Measurements from ENCODE around the gene MACROD1.

MACROD1 gene

DNA sequence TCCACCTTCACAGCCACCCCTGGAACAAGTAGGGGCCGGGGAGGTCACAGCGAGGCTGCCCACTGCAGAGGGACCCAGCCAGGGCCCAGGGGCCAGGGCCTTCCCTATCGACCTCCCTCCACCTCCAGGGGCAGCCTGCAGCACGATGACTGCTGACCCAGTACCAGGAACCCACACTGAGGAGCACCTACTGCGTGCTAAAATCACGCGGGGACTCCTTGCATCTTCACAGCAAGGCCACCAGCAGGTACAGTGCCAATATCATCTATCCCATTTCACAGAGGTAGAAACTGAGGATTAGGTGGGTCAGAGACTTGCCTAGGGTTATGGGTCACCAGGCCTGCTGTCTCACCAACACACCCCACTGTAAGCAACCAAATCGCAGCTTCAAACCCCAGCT is 14.6 kb downstream of the MACROD1 start:
- DNase-seq (ENCODE audit: low read depth) = no peak
- TF ChIP-seq POLR2A (IDR thresholded peaks at IDR 0.05; ENCODE audit: extremely low read depth, insufficient read length) = no peak
- TF ChIP-seq, protein P1, sequence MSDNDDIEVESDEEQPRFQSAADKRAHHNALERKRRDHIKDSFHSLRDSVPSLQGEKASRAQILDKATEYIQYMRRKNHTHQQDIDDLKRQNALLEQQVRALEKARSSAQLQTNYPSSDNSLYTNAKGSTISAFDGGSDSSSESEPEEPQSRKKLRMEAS (IDR thresholded peaks at IDR 0.05; ENCODE audit: low read depth, low read length) = no peak
- TF ChIP-seq MYC (IDR thresholded peaks at IDR 0.05; ENCODE audit: low read depth, low read length) = no peak
- TF ChIP-seq, protein P2, sequence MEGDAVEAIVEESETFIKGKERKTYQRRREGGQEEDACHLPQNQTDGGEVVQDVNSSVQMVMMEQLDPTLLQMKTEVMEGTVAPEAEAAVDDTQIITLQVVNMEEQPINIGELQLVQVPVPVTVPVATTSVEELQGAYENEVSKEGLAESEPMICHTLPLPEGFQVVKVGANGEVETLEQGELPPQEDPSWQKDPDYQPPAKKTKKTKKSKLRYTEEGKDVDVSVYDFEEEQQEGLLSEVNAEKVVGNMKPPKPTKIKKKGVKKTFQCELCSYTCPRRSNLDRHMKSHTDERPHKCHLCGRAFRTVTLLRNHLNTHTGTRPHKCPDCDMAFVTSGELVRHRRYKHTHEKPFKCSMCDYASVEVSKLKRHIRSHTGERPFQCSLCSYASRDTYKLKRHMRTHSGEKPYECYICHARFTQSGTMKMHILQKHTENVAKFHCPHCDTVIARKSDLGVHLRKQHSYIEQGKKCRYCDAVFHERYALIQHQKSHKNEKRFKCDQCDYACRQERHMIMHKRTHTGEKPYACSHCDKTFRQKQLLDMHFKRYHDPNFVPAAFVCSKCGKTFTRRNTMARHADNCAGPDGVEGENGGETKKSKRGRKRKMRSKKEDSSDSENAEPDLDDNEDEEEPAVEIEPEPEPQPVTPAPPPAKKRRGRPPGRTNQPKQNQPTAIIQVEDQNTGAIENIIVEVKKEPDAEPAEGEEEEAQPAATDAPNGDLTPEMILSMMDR (IDR thresholded peaks at IDR 0.05; ENCODE audit: low read depth, low read length) = no peak
- no peak overlapping the region for H3K4me3 ChIP-seq (ENCODE audit: low read depth, low read length)

DNA sequence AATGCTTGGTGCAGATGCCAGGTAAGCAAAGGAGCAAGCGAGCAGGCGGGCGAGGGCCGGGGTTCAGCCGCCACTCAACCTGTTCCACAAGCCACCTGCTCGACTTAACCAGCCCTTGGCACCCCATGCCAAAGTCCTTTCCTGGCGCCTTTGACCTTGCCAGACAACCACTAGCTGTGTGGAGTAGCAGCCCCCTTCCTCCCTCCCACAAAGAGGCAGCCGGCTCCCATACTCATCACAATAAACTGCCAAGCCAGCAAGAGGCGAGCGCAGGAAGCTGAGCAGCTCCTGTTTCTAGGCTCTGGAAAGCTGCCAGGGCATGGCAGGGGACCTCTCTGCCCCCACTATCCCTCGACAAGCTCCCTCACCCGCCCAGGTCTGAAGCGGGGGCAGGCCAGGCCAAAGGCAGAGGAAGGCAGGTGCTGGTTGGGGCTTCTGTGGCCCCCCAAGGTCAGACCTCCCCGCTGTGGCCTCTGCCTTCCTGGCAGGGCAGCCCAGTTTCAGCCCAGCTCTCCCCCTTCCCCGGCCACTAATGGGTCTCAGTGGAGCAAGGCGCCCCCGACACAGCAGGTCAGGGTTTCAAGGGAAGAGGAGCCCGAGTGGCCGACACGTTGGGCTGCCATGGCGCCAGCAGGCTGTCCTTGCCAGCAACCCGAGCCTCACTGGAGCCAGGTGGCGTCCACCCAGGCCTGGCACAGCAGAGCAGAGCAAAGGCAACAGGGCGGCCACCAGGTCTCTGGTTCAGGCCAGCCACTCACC is 15.3 kb downstream of the MACROD1 start:
- no peak for TF ChIP-seq MYC (IDR thresholded peaks at IDR 0.05; ENCODE audit: low read depth, low read length)
- TF ChIP-seq, protein P2 (IDR thresholded peaks at IDR 0.05; ENCODE audit: low read depth, low read length) = no peak
- TF ChIP-seq, protein P1 (IDR thresholded peaks at IDR 0.05; ENCODE audit: low read depth, low read length) = no peak
- TF ChIP-seq POLR2A (IDR thresholded peaks at IDR 0.05; ENCODE audit: extremely low read depth, insufficient read length) = no peak
- H3K4me3 ChIP-seq (ENCODE audit: low read depth, low read length) = no peak overlapping the region
- DNase-seq (ENCODE audit: low read depth) = no peak

DNA sequence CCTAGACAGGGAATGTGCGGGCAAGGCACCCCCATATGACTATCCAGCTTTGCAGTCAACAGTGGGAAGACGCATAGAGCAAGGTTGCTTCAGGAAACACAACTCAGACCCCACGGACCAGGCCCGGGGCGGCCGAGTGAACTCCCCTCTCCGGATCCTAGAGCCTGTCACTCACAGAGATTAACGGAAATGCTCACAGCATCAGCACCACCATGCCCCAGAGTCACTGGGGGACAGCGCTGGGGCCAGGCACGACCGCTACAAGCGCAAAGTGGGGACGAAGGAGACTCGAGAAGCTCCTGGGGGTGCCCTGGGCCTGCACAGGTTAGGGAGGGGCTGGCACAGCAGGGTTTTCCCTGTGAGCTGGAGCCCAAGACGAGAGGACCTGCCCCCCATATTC is 15.9 kb downstream of the MACROD1 start:
- DNase-seq (ENCODE audit: low read depth) = no peak
- no peak overlapping the region for H3K4me3 ChIP-seq (ENCODE audit: low read depth, low read length)
- TF ChIP-seq, protein P2 (IDR thresholded peaks at IDR 0.05; ENCODE audit: low read depth, low read length) = no peak
- TF ChIP-seq MYC (IDR thresholded peaks at IDR 0.05; ENCODE audit: low read depth, low read length) (no peak), POLR2A (IDR thresholded peaks at IDR 0.05; ENCODE audit: extremely low read depth, insufficient read length) (no peak)
- TF ChIP-seq, protein P1 (IDR thresholded peaks at IDR 0.05; ENCODE audit: low read depth, low read length) = no peak

DNA sequence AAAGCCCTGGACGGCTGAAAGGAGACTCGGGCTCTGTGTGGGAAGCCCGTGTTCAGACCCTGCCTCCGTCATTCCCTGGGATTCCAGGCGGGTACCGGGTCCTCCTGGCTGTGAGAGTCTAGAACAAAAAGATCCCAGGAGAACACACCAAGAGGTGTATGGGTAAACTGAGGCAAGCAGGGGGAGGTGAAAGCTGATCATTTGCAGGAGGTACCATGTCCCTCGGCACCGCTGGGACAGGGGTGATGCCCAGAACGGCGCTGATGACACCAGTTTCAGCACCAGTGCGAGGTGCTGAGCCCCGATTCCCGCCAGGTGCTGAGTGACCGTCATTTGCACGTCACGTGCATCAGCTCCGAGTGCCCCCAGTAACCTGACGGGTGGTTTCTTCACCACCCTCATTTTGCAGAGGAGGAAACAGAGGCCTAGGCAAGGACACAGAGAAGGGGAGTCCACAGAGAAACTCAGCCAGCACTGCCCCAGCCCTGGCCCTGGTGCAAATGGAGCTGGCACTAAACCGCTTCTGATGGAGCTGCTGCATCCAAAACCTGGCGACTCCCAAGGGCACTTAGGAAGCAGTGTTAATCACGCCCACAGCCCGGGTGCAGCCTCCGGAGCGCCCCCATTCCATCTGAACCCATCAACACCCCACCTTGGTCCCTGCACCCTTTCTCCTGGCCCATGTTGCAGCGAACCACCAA is 16.8 kb downstream of the MACROD1 start:
- no peak overlapping the region for H3K4me3 ChIP-seq (ENCODE audit: low read depth, low read length)
- TF ChIP-seq, protein P2 (IDR thresholded peaks at IDR 0.05; ENCODE audit: low read depth, low read length) = no peak
- TF ChIP-seq MYC (IDR thresholded peaks at IDR 0.05; ENCODE audit: low read depth, low read length) = no peak
- TF ChIP-seq, protein P1 (IDR thresholded peaks at IDR 0.05; ENCODE audit: low read depth, low read length) = no peak
- TF ChIP-seq POLR2A (IDR thresholded peaks at IDR 0.05; ENCODE audit: extremely low read depth, insufficient read length) = no peak

DNA sequence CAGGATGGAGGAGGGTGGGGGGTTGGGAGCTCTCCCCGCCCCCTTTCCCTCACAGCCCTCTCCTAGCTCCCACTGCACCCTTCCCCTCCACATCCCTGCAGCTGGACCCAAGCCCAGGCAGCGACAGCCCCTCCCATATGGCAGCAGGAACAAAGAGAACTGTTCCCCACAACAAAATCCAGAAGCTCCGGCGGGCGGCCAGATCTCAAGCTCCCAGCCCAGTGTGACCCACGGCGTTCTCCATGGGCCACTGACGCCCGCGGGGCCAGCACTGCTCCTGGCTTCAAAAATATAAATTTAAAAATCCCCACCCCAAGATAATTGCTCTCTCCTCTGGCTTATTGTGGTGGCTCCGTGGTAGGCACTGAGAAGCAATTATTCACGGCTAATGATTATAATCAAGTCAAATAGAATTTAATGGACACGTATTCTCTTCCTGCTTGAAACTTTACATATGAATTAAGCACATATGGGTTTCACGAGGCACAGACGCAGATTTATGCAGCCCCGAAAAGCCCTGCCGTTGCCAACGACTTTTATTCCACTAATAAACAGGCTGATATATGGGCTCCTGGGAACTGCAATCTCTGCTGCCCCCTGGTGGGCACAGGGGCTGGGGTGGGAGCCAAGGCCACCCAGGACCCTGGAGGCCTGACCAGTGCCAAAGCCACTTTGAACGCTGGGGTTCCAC is 17.5 kb downstream of the MACROD1 start:
- no peak overlapping the region for H3K4me3 ChIP-seq (ENCODE audit: low read depth, low read length)
- DNase-seq (ENCODE audit: low read depth) = peak; percentile 76
- TF ChIP-seq, protein P2 (IDR thresholded peaks at IDR 0.05; ENCODE audit: low read depth, low read length) = peak; percentile 95
- TF ChIP-seq, protein P1 (IDR thresholded peaks at IDR 0.05; ENCODE audit: low read depth, low read length) = no peak

More for the DNA sequence above, 16.8 kb downstream of the MACROD1 start:
- DNase-seq (ENCODE audit: low read depth) = no peak
